HPDE6-E6E7 (cell line): Measurements from ENCODE around the gene PLEKHH2.
"Not testable (repeated sequence)": the region's sequence is repeated elsewhere in the genome, so short reads cannot be mapped to it uniquely, and the experiment has no call there.

ENCODE experiments used
- DNase-seq: peaks from one replicate; pipeline ENCODE4 v3.0.0; 2011; ENCODE audit warnings: missing footprints; ENCODE audit errors: extremely low spot score

Gene PLEKHH2

DNA sequence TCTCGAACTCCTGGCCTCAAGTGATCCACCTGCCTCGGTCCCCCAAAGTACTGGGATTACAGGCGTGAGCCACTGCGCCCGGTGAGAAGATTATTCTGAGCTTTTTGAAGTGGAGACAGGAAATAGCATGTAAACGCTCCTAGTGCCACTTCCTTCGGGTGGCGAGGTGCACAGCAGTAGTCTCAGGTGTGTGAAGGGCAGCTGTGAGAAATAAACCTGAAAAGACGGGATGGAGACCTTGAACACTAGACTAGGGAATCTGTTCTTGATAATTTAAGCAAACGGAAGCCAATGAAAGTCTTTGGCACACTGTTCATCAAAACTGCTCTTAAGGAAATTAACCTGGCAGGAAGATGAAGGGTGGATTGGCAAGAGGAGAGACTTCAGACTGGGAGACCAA lies 439 bp upstream of the PLEKHH2 start:
- no peak for DNase-seq

DNA sequence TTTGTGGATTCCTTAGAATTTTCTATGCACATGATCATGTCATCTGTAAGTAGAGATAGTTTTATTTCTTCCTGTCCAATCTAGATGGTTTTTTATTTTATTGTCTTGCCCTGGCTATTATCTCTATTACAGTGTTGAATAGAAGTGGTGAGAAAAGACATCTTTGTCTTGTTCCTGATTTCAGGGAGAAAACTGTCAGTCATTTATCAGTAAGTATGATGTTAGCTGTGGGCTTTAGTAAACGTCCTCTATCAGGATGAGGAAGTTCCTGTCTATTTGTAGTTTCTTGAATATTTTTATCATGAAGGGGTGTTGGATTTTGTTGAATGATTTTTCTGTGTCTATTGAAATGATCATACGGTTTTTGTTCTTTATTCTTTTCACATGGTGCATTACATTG lies 5.3 kb downstream of the PLEKHH2 start:
- DNase-seq = no peak

DNA sequence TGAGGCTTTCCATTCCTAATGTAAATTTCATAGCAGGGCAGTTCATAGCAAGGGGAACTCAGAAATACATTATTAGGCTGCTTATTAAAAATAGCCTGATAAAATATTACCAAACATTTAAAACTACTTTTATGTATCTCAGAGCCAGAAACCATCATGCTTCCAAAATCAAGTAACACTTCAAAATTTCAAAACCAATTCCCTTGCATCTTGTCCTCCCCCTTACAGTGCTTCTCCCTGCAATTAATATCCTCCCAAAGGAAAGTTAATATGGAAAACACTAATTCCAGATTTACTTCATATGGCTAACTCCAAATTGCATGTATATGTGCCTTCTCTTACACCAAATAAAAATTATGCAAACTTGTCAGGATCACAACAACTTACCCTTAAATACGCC lies 6.6 kb downstream of the PLEKHH2 start:
- DNase-seq = no peak

DNA sequence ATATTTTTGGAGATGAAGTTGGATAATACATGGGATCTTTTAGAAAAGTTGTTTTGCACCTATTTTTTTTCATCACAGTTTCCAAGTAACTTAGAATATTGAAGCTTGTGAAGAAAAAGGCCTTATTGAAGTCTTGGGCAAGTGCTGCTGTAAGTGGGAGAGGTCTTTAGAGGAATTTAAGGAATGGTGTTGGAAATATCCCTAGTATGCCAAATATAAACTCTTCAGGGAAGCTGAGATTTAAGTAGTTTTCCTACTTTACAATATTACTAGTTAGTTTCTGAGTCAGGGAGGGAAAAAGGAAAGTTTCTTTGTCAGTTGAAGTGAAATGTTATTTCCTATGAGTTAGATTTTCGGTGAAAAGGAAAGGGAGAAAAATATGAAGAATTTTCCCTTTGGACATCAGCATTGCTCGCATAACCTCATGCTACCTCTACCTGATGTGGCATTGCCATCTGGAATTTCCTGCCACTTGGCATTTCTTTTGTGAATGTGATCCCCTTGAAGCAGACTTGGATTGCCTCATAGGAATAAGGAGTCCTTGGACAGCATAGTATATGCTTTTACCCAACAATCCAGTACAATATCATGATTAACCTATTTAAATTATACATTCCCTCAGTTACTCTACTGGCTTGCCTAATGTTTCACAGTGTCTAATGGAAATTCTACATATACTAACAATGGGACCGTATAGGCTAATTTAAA lies 12.1 kb downstream of the PLEKHH2 start:
- no peak for DNase-seq

DNA sequence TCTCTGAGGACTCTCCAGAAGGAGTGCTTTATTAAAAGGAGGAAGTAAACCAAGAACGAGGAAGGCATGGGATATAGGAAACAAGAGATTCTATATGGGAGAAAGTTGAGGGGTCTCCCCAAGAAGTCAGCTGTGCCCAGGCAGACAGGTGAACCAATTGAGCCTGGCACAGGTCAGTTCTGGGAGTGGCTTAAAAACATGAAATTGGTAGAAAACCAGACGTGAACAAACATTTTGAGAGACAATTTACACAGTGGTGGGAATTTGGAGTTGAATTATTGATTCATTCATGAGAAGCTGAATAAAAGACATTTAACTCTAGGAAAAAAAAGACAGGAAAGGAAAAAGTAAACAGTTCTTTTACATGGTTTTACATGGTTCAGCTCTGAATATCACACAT lies 16.4 kb downstream of the PLEKHH2 start:
- no peak for DNase-seq

DNA sequence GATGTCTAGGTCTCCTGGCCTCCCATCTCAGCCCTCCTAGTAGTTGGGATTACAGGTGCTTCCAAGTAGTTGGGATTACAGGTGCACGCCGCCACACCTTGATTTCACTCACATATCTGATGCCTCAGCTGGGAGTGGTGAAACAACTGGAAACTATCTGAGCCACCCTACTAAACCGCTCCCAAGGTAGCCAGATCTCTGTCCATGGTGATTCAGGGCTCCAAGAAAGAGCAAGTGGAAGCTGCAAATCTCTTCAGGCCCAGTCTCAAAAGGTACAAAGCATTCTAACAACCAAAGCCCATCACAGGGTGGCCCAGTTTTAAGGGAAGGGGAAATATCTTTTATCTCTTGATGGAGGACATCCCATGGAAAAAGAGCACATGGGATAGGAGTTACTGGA lies 20.2 kb downstream of the PLEKHH2 start:
- no peak for DNase-seq

DNA sequence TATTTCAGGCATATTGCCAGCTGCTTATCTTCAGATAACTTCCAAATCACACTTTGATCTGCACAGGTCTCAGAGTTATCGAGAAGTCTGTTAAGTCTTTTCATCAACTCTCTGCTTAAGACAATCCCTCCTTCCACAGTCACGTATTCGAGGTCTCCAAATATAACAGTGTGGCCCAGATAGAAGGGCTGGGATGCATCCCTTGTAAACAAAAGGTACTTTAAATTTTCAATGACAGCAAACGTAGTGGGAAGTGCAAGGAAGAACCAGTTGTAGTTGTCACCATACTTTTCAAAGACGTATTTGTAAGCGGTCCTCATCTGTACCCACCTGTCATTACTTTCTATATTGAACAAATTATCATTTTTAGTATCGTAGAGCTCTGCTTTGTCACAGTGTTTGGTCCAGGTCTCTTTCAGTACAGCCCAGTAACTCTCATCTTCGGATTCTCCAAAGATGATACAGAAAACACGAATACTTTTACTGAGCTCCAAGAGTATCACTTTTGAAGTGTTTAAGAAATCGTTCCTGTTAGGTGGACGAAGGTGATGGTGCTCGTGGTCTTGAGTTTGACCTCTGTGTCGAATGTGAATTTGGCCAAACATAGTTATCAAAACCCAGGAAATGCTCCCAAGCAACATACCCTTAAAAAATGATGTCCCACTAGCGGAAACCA lies 38.7 kb downstream of the PLEKHH2 start:
- DNase-seq = no peak

DNA sequence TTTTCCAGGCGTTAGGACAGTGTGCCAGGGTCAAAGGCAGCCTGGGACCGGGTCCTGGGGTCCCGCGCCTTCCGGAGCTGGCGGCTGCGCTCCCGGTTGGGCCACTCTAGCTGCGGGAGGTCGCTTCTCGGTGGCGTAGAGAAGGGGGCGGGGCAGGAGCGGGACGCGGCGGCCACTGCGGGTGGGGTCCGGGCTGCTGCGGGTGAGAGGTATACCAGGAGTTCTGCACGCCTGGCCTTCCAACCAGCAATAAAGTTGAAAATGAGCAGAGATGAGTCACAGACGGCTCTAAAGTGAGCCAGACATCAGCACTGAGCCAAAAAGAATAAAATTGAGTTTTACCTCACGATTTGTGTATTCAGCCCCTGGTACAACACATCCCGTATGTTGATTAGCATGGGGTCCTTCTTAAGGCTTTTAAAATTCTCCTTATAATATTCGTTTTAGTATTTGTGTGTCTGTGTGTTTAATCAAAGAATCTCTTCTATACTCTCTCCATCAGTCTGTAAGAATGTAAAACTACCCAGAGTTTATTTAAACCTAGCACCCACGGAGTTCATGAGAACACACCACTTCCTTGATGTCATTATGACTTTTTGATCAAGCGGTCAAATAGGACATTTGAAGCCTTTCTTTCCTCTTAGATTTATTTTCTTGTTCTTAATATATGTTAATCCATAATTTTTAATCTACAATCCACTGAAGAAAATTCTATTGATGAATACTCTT lies 39.4 kb downstream of the PLEKHH2 start, which contains the start of gene C1GALT1C1L:
Gene C1GALT1C1L (minus strand): TSS at position 108 of the 729 bp plus-strand sequence. CDS start 107 bp downstream, at position 1.
- peak; percentile 25 for DNase-seq

DNA sequence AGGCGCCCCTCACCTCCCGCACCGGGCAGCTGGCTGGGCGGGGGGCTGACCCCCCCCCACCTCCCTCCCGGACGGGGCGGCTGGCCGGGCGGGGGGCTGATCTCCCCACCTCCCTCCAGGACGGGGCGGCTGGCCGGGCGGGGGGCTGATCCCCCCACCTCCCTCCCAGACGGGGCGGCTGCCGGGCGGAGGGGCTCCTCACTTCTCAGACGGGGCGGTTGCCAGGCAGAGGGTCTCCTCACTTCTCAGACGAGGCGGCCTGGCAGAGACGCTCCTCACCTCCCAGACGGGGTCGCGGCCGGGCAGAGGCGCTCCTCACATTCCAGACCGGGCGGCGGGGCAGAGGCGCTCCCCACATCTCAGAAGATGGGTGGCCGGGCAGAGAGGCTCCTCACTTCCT lies 40.7 kb downstream of the PLEKHH2 start:
- not testable (repeated sequence) for DNase-seq

DNA sequence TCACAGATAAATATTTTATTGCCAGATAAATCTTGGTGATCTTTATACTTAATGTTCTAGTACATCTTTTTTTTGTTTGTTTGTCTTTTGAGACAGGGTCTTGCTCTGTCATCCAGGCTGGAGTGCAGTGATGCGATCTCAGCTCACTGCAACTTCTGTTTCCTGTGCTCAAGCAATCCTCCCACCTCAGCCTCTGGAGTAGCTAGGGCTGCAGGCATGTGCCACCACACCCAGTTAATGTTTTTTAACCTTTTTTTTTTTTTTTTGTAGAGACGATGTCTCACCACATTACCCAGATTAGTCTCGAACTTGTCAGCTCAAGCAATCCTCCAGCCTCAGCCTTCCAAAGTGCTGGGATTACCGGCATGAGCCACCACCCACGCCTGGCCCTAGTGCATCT lies 48.3 kb downstream of the PLEKHH2 start:
- DNase-seq = no peak

DNA sequence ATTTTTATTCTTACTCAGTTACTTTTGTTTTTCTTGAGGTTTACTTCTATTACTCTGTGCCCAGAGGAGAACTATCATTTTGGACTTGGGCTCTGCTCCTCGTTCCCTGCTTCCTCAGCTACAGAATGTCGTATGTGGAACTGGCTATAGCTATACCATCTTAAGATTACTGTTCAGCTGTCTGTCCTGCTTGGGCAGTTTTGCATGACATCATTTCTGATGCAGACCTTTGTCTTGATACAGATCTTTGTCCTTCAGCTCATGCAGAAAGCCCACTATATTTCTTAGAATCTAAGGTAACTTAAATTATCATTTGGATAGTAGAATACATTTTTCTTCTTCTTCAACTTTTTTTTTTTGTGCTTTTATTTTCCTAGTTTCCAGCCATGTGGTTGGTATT lies 52.9 kb downstream of the PLEKHH2 start:
- DNase-seq = no peak

DNA sequence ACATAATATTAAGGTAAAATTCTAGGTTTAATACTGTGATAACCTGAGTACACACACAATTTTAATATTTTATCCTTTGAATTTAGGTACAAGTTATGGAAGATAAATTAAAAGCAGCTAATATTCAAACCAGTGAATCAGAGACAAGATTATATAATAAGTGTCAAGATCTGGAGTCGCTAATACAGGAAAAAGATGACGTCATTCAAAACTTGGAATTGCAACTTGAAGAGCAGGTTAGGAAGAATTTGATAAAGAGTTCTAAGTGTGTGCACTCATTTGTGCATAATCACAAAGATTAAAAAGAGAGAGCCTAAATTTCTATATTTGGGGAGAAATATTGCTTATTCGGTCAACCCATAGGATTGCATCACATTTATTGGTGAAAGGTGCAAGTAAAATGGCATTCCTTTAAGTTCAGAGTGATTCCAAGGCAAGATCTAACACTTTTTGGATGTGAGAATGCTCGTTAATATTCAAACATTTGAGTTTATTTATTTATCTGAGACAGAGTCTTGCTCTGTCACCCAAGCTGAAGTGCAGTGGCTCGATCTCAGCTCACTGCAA lies 55.5 kb downstream of the PLEKHH2 start:
- DNase-seq = no peak

DNA sequence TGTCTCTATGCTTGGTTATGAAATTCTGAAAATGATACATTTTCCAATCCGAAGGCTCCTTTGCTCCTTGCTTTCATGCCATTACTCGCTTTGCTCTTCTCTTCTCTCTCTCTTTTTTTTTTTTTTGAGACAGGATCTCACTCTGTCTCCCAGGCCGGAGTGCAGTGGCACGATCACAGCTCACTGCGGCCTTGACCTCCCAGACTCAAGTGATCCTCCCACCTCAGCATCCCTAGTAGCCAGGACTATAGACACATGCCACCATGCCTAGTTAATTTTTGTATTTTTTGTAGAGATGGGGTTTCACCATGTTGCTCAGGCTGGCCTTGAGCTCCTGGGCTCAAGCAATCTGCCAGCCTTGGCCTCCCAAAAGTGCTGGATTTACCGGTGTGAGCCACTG lies 61.1 kb downstream of the PLEKHH2 start:
- DNase-seq = not testable (repeated sequence)

DNA sequence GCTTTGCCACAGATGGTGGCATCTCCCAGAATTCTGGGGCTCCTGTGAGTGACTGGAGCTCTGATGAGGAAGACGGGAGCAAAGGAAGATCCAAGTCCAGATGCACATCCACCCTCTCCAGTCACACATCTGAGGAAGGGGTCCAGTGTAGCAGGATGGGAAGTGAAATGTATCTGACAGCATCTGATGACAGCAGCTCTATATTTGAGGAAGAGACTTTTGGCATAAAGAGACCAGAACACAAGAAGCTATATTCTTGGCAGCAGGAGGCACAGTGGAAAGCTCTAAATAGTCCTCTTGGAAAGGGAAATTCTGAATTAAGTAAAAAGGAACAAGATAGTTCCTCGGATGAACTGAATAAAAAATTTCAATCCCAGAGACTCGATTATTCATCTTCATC lies 62.7 kb downstream of the PLEKHH2 start:
- DNase-seq = no peak

DNA sequence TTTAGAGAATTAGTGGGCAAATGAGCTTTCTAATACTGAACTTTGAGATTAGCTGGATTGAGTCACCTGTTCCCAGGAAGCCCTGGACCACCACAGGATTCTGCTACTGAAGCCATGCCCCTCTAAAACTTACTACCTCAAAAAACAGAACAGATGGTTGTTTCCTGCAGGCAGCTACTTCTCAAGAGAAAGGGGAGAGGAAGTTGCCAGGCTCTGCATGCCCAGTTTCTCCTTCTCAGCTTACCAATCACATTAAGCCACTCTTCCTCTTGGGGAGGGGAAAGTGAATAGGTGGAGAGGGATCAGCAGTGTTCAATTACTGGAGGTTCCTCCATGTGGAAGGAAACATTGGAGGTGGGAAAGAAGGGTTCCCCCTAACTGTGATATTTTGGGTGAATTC lies 64.1 kb downstream of the PLEKHH2 start:
- no peak for DNase-seq

DNA sequence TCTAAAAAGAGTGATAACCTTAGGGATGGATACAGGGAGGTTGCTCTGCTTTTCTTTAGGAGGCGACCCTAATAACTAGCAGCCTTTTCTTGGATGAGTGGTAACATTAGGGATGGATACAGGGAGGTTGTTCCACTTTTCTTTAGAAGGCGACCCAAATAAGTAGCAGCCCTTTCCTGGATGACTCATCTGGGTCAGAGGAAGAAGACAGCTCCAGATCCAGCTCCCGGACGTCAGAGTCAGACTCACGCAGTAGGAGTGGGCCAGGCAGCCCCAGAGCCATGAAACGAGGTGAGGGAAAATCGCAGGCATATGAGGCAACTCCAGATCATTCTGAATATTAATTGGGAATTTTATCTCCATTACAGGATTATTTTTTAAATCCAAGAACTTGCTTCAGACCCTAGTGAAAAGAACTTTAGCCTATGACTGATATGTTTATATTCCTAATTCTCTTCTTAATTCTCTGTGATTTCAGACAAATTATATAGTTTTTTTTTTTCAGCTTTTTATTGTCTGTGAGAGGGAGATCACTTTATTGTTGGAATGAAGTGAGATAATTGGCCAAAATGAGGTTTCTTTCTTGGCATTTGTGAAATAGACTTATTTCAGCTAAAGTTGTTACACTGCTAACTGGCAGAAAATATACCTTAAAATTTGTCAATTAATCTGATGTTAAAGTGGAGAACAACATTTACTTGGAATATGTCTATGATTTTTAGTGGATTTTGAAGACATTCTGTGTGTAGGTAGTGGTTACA lies 70.4 kb downstream of the PLEKHH2 start:
- peak; percentile 55 for DNase-seq

DNA sequence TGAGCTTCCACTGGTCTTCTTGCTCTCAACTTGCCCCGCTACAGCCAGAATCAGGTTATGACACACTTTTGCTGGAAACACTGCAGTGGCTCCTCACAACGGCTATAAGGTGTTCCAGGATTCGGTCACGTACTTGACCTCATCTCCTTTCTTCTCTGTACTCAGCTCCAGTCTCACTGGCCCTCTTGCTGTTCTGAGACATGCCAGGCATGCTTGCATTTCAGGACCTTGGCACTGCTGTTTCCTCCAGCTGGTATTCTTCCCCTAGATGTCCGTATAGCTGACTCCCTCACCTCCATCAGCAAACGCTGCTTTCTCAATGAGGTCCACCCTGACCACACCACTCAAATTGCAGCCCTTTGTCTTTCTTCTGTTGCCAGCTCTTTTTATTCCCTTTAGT lies 71.1 kb downstream of the PLEKHH2 start:
- DNase-seq = no peak

DNA sequence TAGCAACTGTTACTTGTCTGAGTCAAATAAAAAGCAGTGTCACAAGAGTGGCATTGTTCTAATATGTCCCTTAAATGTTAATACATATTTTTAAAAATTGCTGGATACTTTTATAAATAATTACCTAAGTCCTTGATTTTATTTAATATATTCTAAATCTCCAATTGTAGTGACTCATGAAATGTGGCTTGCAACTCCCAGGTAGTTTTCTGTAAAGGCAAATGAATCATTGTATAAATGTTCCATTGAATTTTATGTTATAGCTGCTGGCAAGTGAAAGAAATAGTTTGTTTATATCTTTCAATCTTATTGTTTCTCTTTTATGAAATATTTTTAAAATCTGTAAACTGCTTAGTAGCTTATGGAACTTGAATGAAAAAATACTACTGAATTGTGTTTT lies 71.8 kb downstream of the PLEKHH2 start:
- peak; percentile 8 for DNase-seq

DNA sequence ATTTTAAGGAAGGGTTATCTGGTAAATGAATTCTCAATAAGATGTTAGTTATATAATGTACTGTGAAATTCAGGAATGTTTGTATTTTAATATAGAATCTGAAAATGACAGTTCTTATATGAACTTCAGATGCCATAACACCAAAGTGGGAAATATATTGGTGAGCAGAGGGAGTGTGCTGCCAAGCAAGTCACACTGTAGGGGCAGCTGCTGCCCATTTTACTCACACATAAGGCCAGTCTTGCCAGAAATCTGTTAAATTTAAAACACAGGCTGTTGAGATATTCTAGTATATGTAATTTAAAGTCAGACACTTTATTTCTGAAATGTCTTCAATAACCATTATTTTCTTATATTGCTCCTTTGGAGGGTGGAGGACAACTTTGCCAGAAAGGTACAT lies 73.8 kb downstream of the PLEKHH2 start:
- DNase-seq = no peak

DNA sequence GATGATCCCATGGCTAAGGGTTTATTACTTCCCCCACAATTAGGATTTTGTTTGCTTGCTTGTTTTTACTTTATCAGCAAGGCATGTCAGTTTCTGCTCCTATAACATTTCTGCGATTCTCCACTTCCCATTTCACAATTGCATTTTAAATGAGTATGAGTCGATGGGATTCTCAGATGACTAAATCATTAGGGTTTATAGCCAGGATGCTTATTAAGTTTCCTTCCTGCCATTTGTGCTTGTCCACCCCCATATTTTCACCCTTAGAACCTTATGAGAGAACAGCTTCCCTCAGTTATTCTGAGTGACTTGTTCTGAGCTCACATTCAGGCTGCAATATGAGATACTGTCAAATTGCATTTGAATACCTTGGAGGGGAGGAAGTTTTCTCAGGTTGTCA lies 77.1 kb downstream of the PLEKHH2 start:
- no peak for DNase-seq

DNA sequence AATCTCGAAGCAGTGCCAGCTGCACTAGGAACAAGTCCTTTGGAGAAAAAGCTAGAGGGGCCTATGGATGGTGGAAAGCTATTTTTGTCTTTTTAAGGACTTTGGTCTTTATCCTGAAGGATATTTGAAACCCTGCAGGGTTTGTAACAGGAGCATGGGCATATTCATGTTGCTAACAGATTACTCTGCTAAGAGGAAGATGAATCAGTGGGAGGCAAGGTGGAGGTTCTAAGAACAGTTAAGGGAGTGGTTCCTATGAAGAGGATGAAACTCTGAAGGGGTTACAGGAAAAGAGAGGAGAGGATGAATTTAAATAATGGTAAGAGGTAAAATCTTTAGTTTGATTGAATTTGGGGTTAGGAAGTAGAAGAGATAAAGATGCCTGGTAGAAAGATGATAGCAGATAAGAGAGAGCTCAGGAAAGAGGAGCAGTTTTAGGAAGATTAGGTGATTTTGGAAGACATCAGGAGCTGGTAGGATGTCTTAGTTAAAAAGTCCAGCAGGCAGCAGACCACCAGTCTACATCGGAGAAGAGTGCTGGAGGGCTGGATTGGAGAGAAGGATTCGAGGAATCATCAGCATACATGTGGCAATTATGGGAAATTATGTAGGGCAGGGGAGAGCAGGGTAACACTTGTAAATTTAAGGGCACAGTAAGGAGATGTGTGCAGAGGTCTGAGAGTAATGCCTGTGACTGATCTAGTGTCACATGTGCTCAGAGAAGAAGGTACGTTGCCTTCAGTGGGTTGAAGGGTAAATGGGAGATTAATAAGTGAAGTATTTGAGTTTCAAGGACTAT lies 78.4 kb downstream of the PLEKHH2 start:
- DNase-seq = no peak
